HepG2 (cell line): ENCODE data around the gene DDAH2. TPM values are rescaled to one million over a fixed set of nuclear protein-coding genes. Genes with fewer than 3 reads are reported as not detected.

Source experiments
- HOXA3 ChIP-seq: sonication (generic); formaldehyde crosslinking; IDR thresholded peaks from 2 replicates; pipeline ENCODE4 v1.5.0; 2020; ENCODE audit warnings: missing genetic modification reagents
- KAT8 ChIP-seq: IDR thresholded peaks from 2 replicates; pipeline ENCODE4 v1.6.1; 2016; ENCODE audit warnings: missing genetic modification reagents, missing compliant biosample characterization
- NR0B2 ChIP-seq: sonication (generic); formaldehyde crosslinking; IDR thresholded peaks from 2 replicates; pipeline ENCODE4 v1.4.0; 2020; ENCODE audit warnings: mild to moderate bottlenecking, missing genetic modification reagents
- ZNF225 ChIP-seq: sonication (generic); formaldehyde crosslinking; IDR thresholded peaks from 2 replicates; pipeline ENCODE4 v1.4.0; 2020; ENCODE audit warnings: mild to moderate bottlenecking, missing genetic modification reagents
- ZNF281 ChIP-seq: sonication (generic); formaldehyde crosslinking; IDR thresholded peaks from 2 replicates; pipeline ENCODE4 v1.4.0; 2020; ENCODE audit warnings: missing genetic modification reagents, borderline replicate concordance
- ZZZ3 ChIP-seq: sonication (generic); formaldehyde crosslinking; IDR thresholded peaks from 2 replicates; pipeline ENCODE4 v1.4.0; 2020; ENCODE audit warnings: missing genetic modification reagents, mild to moderate bottlenecking, borderline replicate concordance
- polyA plus RNA-seq, 8 experiments: library from polyadenylated mRNA; depleted of rRNA in 3 of 8; stranded (reverse) in 7 of 8; unstranded in 1 of 8; fragments of >200 nt; fragmentation: Illumina TruSeq in 4 of 8; extraction: Trizol in 4 of 8; gene quantifications; 2 replicates each; pipeline versions ENCODE4 v1.2.1 to v1.2.3, GENCODE V29; 2011 to 2016; ENCODE audit warnings: low read depth in 4 of 8, missing spikeins in 1 of 8, mixed read lengths in 1 of 8; ENCODE audit not compliant: insufficient read depth in 1 of 8
- total RNA-seq, 5 experiments: library from RNA; depleted of rRNA; stranded (reverse); fragments of >200 nt; fragmentation: Illumina TruSeq; extraction: Trizol; gene quantifications; 2 replicates each; pipeline ENCODE4 v1.2.3, GENCODE V29; 2016; ENCODE audit warnings: low read depth in 1 of 5
- TF ChIP-seq, protein P1 (sequence below): sonication (generic); formaldehyde crosslinking; IDR thresholded peaks from 2 replicates; pipeline ENCODE4 v1.4.0; 2020; ENCODE audit warnings: missing genetic modification reagents, mild to moderate bottlenecking, borderline replicate concordance
- TF ChIP-seq, protein P2 (sequence below): sonication (generic); formaldehyde crosslinking; IDR thresholded peaks from 2 replicates; pipeline ENCODE4 v1.4.0; 2020; ENCODE audit warnings: missing genetic modification reagents, borderline replicate concordance

The DDAH2 gene
- total and polyA plus RNA-seq, 2 of the 13 experiments (the other 11 are each of a cell fraction or from before 2014, with no cell fraction given) = 16.4 to 21.1 TPM

GRCh38 chr6:31778193-31778592, 49.1 kb upstream of the DDAH2 start (continued):
- TF ChIP-seq ZNF225 (no peak), ZNF281 (CRISPR knock-in tag) (peak; percentile 23; the same call in 1 of the 2 replicates), NR0B2 (CRISPR knock-in tag) (no peak), ZZZ3 (CRISPR knock-in tag) (no peak), HOXA3 (CRISPR knock-in tag) (peak; percentile 45; the same call in 1 of the 2 replicates), KAT8 (CRISPR knock-in tag) (peak; percentile 51; the same call in 1 of the 2 replicates)
- TF ChIP-seq, protein P1, sequence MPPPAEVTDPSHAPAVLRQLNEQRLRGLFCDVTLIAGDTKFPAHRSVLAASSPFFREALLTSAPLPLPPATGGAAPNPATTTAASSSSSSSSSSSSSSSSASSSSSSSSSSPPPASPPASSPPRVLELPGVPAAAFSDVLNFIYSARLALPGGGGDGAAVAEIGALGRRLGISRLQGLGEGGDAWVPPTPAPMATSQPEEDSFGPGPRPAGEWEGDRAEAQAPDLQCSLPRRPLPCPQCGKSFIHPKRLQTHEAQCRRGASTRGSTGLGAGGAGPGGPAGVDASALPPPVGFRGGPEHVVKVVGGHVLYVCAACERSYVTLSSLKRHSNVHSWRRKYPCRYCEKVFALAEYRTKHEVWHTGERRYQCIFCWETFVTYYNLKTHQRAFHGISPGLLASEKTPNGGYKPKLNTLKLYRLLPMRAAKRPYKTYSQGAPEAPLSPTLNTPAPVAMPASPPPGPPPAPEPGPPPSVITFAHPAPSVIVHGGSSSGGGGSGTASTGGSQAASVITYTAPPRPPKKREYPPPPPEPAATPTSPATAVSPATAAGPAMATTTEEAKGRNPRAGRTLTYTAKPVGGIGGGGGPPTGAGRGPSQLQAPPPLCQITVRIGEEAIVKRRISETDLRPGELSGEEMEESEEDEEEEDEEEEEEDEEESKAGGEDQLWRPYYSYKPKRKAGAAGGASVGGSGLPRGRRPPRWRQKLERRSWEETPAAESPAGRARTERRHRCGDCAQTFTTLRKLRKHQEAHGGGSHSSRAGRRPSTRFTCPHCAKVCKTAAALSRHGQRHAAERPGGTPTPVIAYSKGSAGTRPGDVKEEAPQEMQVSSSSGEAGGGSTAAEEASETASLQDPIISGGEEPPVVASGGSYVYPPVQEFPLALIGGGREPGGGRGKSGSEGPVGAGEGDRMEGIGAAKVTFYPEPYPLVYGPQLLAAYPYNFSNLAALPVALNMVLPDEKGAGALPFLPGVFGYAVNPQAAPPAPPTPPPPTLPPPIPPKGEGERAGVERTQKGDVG = no peak
- TF ChIP-seq, protein P2, sequence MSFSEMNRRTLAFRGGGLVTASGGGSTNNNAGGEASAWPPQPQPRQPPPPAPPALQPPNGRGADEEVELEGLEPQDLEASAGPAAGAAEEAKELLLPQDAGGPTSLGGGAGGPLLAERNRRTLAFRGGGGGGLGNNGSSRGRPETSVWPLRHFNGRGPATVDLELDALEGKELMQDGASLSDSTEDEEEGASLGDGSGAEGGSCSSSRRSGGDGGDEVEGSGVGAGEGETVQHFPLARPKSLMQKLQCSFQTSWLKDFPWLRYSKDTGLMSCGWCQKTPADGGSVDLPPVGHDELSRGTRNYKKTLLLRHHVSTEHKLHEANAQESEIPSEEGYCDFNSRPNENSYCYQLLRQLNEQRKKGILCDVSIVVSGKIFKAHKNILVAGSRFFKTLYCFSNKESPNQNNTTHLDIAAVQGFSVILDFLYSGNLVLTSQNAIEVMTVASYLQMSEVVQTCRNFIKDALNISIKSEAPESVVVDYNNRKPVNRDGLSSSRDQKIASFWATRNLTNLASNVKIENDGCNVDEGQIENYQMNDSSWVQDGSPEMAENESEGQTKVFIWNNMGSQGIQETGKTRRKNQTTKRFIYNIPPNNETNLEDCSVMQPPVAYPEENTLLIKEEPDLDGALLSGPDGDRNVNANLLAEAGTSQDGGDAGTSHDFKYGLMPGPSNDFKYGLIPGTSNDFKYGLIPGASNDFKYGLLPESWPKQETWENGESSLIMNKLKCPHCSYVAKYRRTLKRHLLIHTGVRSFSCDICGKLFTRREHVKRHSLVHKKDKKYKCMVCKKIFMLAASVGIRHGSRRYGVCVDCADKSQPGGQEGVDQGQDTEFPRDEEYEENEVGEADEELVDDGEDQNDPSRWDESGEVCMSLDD (CRISPR knock-in tag) = 0 out of 2 replicates have a peak, but pooled peaks have one; percentile 81
